Progenitor cell of endocrine pancreas (in vitro differentiated cells): ENCODE data around the gene CCDC169. TPM values are rescaled to one million over a fixed set of nuclear protein-coding genes. Genes with fewer than 3 reads are reported as not detected.

ENCODE experiments used
- DNase-seq: peaks from one replicate; pipeline ENCODE4 v3.0.0; 2021; ENCODE audit warnings: low spot score; ENCODE audit not compliant: unreplicated experiment
- H3K27ac Mint-ChIP-seq: 2 replicates; pipeline ENCODE4 v1.8.0; 2021; ENCODE audit warnings: mild to moderate bottlenecking, moderate library complexity, mixed read lengths
- H3K27me3 Mint-ChIP-seq: 2 replicates; pipeline ENCODE4 v1.8.0; 2021; ENCODE audit warnings: mixed read lengths
- H3K36me3 Mint-ChIP-seq: 2 replicates; pipeline ENCODE4 v1.8.0; 2022; ENCODE audit warnings: mixed read lengths; ENCODE audit not compliant: insufficient read depth
- H3K4me1 Mint-ChIP-seq: 2 replicates; pipeline ENCODE4 v1.8.0; 2021; ENCODE audit warnings: low read depth, mixed read lengths
- H3K4me3 Mint-ChIP-seq: 2 replicates; pipeline ENCODE4 v1.8.0; 2021; ENCODE audit warnings: low read depth, mild to moderate bottlenecking, moderate library complexity, mixed read lengths
- H3K9me3 Mint-ChIP-seq: 2 replicates; pipeline ENCODE4 v1.8.0; 2021; ENCODE audit warnings: low read depth, mixed read lengths
- total RNA-seq: library from RNA; stranded (reverse); gene quantifications from 2 replicates; pipeline ENCODE4 v1.2.1, GENCODE V29; 2021
- TF ChIP-seq, protein P1 (sequence below): fragments of 200-600 bp; sonication (generic); IDR thresholded peaks from one replicate; pipeline ENCODE4 v1.5.0; 2021; ENCODE audit warnings: antibody characterized with exemption, mild to moderate bottlenecking; ENCODE audit not compliant: unreplicated experiment

CCDC169 gene
- total RNA-seq, 1 donor from 2014 or later: 5.8 TPM

DNA sequence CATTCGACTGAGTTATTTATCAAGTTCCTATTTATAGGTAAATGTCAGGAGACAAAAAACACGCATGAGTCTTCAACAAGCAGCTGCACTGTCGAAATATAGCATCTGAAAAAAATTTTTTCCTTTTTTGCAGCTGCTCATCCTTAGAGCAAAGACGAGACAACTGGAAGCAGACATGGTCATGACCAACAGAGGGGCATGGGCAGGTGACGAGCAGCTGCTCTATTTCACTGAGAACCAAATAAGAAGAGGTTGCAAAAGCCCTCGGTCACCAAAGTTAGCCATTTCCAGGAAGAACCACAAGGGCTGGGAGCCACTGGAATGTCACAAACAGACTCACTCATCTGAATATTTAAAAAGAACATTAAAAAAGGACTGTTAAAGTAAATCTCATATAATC lies 105.4 kb downstream of the CCDC169 start:
- H3K4me3 Mint-ChIP-seq: no peak overlapping the region
- H3K27me3 Mint-ChIP-seq: no peaks in the 10 kb centered on the region
- no peaks in the 10 kb centered on the region for H3K9me3 Mint-ChIP-seq
- TF ChIP-seq, protein P1, sequence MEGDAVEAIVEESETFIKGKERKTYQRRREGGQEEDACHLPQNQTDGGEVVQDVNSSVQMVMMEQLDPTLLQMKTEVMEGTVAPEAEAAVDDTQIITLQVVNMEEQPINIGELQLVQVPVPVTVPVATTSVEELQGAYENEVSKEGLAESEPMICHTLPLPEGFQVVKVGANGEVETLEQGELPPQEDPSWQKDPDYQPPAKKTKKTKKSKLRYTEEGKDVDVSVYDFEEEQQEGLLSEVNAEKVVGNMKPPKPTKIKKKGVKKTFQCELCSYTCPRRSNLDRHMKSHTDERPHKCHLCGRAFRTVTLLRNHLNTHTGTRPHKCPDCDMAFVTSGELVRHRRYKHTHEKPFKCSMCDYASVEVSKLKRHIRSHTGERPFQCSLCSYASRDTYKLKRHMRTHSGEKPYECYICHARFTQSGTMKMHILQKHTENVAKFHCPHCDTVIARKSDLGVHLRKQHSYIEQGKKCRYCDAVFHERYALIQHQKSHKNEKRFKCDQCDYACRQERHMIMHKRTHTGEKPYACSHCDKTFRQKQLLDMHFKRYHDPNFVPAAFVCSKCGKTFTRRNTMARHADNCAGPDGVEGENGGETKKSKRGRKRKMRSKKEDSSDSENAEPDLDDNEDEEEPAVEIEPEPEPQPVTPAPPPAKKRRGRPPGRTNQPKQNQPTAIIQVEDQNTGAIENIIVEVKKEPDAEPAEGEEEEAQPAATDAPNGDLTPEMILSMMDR: no peak
- peaks cover 5% of the 10 kb centered on the region for H3K4me1 Mint-ChIP-seq
- no peak overlapping the region for H3K27ac Mint-ChIP-seq
- no peaks in the 10 kb centered on the region for H3K36me3 Mint-ChIP-seq
- DNase-seq: no peak

DNA sequence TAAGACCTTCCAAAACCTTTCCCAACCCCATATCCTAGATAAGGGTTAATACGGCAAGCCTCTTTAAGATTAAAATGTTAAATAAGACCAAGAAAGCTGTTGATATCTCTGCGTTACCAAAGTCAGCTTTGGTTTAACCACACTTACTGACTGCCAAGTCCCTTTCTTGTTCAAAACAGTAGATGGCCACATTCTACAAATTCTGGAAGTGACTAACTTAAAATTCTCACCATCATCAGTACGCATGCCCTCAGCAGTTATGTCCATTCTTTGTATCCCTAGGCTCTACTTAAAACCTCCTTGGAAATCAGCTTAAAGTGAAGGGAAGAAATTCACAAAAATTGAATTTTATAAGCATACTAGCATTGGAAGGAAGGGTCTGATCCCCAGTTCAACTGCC lies 106.8 kb downstream of the CCDC169 start:
- Mint-ChIP-seq H3K4me3 (no peak overlapping the region), H3K9me3 (no peaks in the 10 kb centered on the region), H3K27ac (no peak overlapping the region), H3K36me3 (no peaks in the 10 kb centered on the region), H3K4me1 (no peaks in the 10 kb centered on the region), H3K27me3 (no peaks in the 10 kb centered on the region)
- no peak for DNase-seq
- TF ChIP-seq, protein P1: no peak

DNA sequence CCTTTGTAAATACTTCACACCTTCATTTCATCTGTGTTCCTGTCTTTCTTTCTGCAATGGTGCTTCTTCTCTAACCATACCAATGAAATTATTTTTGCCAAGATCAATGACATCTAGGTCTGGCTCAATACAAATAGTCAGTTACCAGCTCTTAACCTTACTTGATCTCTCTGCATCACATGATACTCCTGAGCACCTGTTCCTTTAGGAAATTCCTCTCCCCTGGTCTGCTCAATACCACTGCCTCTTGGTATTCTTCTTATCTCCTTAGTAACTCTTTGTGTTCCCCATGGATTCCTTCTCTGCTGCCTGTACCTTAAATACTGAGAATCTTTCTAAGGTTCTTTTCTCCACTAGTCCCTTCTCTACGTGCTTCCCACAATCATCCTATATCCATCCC lies 109.2 kb downstream of the CCDC169 start:
- H3K4me1 Mint-ChIP-seq: no peaks in the 10 kb centered on the region

DNA sequence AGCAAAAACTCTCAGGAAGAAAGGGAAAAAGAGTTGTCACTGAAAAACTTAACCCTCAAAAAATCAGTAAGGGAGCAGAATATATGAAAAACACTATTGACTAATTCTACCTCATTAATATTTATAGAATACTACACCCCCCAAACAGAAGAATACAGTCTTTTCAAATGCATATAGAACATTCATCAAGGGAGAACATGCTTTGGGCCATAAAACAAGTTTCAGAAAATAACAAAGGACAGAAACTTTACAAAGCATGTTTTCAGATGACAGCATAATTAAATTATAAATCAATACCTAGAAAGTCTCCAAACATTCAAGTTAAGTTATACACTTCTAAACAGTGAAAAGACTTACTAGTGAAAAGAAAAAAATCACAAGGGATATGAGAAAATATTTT lies 113.7 kb downstream of the CCDC169 start:
- Mint-ChIP-seq H3K36me3 (no peaks in the 10 kb centered on the region), H3K27me3 (no peaks in the 10 kb centered on the region), H3K4me1 (no peaks in the 10 kb centered on the region), H3K9me3 (peaks cover 4% of the 10 kb centered on the region), H3K27ac (no peak overlapping the region), H3K4me3 (no peak overlapping the region)
- DNase-seq: no peak
- TF ChIP-seq, protein P1: no peak

More for the DNA sequence above, 109.2 kb downstream of the CCDC169 start:
- TF ChIP-seq, protein P1: no peak
- DNase-seq: no peak
- Mint-ChIP-seq H3K4me3 (no peak overlapping the region), H3K27me3 (no peaks in the 10 kb centered on the region), H3K9me3 (no peaks in the 10 kb centered on the region), H3K36me3 (no peaks in the 10 kb centered on the region), H3K27ac (no peak overlapping the region)

Other genes starting within 250 kb of the CCDC169 start
- gene DCLK1, start 166.4 kb downstream of the CCDC169 start, total RNA-seq: 3.8 and 3.9 TPM in 2 replicates
- 0.55 and 0.67 TPM in 2 replicates for gene SOHLH2, start 83.3 kb downstream of the CCDC169 start, total RNA-seq
- gene SPART, start 48.6 kb upstream of the CCDC169 start, total RNA-seq: 73.4 and 76.5 TPM in 2 replicates
- gene CCNA1, start 134.7 kb upstream of the CCDC169 start, total RNA-seq: 0.77 and 1.7 TPM in 2 replicates